ES-I3 (cell line): Measurements from ENCODE around the gene LRP1B.

Experiments used
- H3K36me3 ChIP-seq: 2 replicates; pipeline ENCODE4 v1.6.1; 2013; ENCODE audit warnings: mild to moderate bottlenecking, low read length, control low read depth, moderate library complexity; ENCODE audit not compliant: insufficient read depth
- H3K4me1 ChIP-seq: 2 replicates; pipeline ENCODE4 v1.6.1; 2013; ENCODE audit warnings: mild to moderate bottlenecking, control low read depth, low read length; ENCODE audit not compliant: insufficient read depth
- H3K9ac ChIP-seq: 2 replicates; pipeline ENCODE4 v1.6.1; 2013; ENCODE audit warnings: low read depth, mild to moderate bottlenecking, low read length, moderate library complexity
- H3K9me3 ChIP-seq: 2 replicates; pipeline ENCODE4 v1.6.1; 2013; ENCODE audit warnings: mild to moderate bottlenecking, low read length, moderate library complexity; ENCODE audit not compliant: control insufficient read depth, insufficient read depth

Gene LRP1B

GRCh38 chr2:141137122-141137693 lies 993.6 kb downstream of the LRP1B start:
- Histone ChIP-seq H3K36me3 (no peaks in the 10 kb centered on the region), H3K4me1 (no peaks in the 10 kb centered on the region), H3K9me3 (no peaks in the 10 kb centered on the region), H3K9ac (no peak overlapping the region)

- H3K4me1 ChIP-seq = no peaks in the 10 kb centered on the region
- no peaks in the 10 kb centered on the region for H3K9me3 ChIP-seq
- H3K9ac ChIP-seq = no peak overlapping the region
Measured at GRCh38 chr2:141133883-141134282, 996.9 kb downstream of the LRP1B start.

GRCh38 chr2:141125432-141125831 lies 1005.4 kb downstream of the LRP1B start:
- Histone ChIP-seq H3K36me3 (no peaks in the 10 kb centered on the region), H3K9me3 (no peaks in the 10 kb centered on the region), H3K9ac (no peak overlapping the region), H3K4me1 (no peaks in the 10 kb centered on the region)

More at GRCh38 chr2:141133883-141134282, 996.9 kb downstream of the LRP1B start:
- H3K36me3 ChIP-seq = no peaks in the 10 kb centered on the region

- H3K36me3 ChIP-seq = no peaks in the 10 kb centered on the region
Measured at GRCh38 chr2:141118836-141119235, 1012.0 kb downstream of the LRP1B start.

DNA sequence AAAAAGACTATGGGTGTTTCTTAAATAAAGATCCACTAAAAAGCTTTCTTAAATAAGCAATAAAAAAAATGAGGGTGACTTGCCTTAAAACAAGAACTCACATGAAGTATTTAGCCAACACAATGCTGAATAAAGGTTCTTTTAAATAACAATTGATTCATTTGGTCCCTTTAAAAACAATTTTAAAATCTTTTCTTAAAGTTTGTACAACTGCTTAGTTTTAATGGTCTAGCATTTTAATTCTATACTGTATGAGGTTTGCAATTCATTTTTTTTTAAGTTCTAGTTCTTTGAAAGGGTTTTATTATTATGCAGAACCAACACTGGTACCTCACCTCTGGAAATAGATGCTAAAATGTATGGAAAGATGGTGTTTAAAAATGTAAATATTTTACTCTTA lies 1017.5 kb downstream of the LRP1B start:
- peaks cover 20% of the 10 kb centered on the region for H3K4me1 ChIP-seq
- no peaks in the 10 kb centered on the region for H3K9me3 ChIP-seq
- no peak overlapping the region for H3K9ac ChIP-seq
- H3K36me3 ChIP-seq = no peaks in the 10 kb centered on the region

More at GRCh38 chr2:141118836-141119235, 1012.0 kb downstream of the LRP1B start:
- Histone ChIP-seq H3K9ac (no peak overlapping the region), H3K9me3 (no peaks in the 10 kb centered on the region), H3K4me1 (no peaks in the 10 kb centered on the region)

DNA sequence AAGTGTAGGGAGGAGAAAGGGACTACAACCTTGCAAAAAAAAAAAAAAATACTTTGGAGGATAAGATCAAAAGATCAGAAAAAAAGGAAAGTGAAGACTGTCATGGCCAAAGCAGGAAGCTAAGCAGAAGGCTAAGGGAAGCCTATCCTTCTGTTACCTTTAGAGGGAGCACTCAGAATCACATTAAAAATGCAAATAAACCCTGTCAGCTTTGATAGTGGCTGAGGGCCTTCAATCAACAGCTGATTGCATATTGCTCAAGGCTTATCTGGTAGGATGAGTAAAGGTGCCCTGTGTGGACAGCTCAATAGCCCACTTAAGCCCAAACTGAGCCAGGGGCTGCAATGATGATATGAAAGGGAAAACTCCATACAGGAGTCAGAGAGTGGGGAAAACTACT lies 1021.2 kb downstream of the LRP1B start:
- H3K36me3 ChIP-seq = no peaks in the 10 kb centered on the region
- peaks cover 25% of the 10 kb centered on the region for H3K4me1 ChIP-seq
- H3K9ac ChIP-seq = no peak overlapping the region
- no peaks in the 10 kb centered on the region for H3K9me3 ChIP-seq

- Histone ChIP-seq H3K36me3 (no peaks in the 10 kb centered on the region), H3K9ac (no peak overlapping the region), H3K4me1 (peaks cover 20% of the 10 kb centered on the region), H3K9me3 (no peaks in the 10 kb centered on the region)
Measured at GRCh38 chr2:141105763-141106162, 1025.1 kb downstream of the LRP1B start.

- H3K4me1 ChIP-seq = peaks cover 5% of the 10 kb centered on the region; the same call in 1 of the 2 replicates
- no peak overlapping the region for H3K9ac ChIP-seq
- H3K36me3 ChIP-seq = no peaks in the 10 kb centered on the region
- no peaks in the 10 kb centered on the region for H3K9me3 ChIP-seq
Measured at GRCh38 chr2:141103216-141103615, 1027.6 kb downstream of the LRP1B start.

DNA sequence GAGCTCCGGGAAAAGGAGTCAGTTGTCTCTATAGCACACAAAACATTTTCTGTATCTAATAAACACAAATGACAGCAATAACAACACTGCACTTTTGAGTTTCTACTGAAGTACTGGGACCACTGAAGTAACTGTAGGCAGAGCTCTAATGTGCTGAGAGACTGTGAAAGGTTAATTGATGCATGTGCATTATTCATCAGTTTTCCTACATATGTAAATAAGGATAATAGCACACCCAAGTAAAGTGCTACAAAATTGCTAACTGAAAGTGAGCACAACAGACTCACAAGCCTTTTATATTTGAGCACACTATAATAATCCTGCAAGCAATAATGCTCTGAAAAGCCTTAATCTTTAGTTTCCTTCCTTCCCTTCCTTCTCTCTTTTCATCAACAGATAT lies 1051.6 kb downstream of the LRP1B start:
- Histone ChIP-seq H3K4me1 (no peaks in the 10 kb centered on the region), H3K9ac (no peak overlapping the region), H3K9me3 (no peaks in the 10 kb centered on the region), H3K36me3 (no peaks in the 10 kb centered on the region)

DNA sequence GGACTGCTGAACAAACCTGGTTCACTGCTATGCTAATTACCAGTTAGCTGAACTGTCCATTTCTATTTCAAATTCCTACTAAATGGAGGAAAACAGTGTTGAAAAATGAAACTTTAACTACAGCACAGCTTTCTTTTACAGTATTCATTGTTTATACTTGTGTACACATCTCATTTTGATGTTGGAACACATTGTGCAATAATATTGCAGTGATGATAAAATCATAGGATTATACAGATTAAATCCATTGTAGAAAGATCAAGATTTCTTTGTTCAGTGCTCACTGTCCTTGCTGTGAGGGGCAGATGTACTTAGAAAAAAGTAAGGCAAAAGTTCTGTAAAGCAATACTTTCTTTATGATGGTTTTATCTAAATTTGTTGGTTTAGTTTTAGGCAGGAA lies 1055.1 kb downstream of the LRP1B start:
- Histone ChIP-seq H3K9me3 (no peaks in the 10 kb centered on the region), H3K36me3 (no peaks in the 10 kb centered on the region), H3K4me1 (no peaks in the 10 kb centered on the region), H3K9ac (no peak overlapping the region)

- Histone ChIP-seq H3K9ac (no peak overlapping the region), H3K9me3 (no peaks in the 10 kb centered on the region), H3K4me1 (peaks cover 8% of the 10 kb centered on the region; the same call in 1 of the 2 replicates), H3K36me3 (no peaks in the 10 kb centered on the region)
Measured at GRCh38 chr2:141068053-141068682, 1062.6 kb downstream of the LRP1B start.

GRCh38 chr2:141065042-141065441 lies 1065.8 kb downstream of the LRP1B start:
- no peaks in the 10 kb centered on the region for H3K9me3 ChIP-seq
- H3K4me1 ChIP-seq = peaks cover 9% of the 10 kb centered on the region; the same call in 1 of the 2 replicates
- no peak overlapping the region for H3K9ac ChIP-seq
- no peaks in the 10 kb centered on the region for H3K36me3 ChIP-seq

DNA sequence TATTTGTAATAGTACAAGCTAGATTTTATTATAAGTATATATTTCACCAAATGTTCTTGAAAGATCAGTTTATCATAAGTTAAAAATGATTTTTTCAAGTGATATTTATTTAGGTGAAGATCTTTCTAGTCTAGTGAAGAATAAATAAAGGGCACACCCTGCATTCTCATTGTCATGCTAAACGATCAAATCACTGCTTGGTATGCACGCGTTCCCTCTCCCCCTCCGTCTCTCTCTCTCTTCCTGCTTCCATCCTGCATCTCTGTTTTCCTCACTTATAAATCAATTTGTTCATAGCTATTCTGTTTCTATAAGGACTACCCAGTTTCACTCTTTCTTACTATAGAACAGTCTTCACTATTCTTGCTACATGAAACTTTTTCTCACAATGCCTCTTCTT lies 1067.4 kb downstream of the LRP1B start:
- Histone ChIP-seq H3K9ac (no peak overlapping the region), H3K9me3 (no peaks in the 10 kb centered on the region), H3K4me1 (peaks cover 9% of the 10 kb centered on the region; the same call in 1 of the 2 replicates), H3K36me3 (no peaks in the 10 kb centered on the region)

DNA sequence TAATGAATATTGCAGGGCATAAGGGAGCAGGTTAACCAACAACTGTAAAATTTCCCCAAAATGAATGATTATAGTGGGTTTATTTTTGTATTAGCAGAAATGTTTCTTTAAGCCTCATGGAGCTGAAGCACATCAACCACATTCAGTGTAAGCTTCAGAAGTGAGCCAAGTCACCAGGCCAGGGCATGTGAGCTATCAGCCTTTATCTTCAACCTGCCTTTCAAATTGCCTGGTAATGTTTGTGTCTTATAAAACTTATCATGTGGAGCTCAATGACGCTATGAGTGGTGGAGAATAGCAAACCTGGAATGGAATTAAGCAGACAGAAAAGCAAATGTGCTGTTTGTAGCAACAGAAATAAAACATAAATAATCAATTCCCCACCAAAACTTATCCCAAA lies 1068.4 kb downstream of the LRP1B start:
- H3K9ac ChIP-seq = no peak overlapping the region
- H3K4me1 ChIP-seq = peaks cover 9% of the 10 kb centered on the region; the same call in 1 of the 2 replicates
- H3K9me3 ChIP-seq = no peaks in the 10 kb centered on the region
- H3K36me3 ChIP-seq = no peaks in the 10 kb centered on the region

- Histone ChIP-seq H3K4me1 (peaks cover 9% of the 10 kb centered on the region; the same call in 1 of the 2 replicates), H3K9me3 (no peaks in the 10 kb centered on the region), H3K36me3 (no peaks in the 10 kb centered on the region), H3K9ac (no peak overlapping the region)
Measured at GRCh38 chr2:141062031-141062430, 1068.8 kb downstream of the LRP1B start.
